Measurements from ENCODE around the gene FNTB.

DNA sequence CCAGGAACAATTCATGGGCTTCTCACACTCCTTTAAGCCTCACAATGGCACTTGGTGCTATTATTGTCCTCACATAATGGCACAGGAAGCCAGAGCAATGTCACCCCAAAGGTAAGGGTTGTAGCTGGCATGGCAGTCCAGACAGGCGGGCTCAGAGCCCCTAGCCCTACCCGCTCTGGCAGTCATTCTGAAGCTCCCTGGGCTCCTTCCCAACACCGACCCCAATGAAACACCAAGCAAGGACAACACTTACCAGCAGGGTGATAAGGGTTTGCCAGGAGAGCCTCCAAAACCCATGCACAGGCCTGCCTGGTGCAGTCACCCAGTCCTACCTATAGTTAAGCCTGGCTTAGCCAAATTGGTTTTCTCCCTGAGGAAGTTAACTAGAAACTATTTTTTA is 84.8 kb downstream of the FNTB start:
- TF ChIP-seq, protein P1, sequence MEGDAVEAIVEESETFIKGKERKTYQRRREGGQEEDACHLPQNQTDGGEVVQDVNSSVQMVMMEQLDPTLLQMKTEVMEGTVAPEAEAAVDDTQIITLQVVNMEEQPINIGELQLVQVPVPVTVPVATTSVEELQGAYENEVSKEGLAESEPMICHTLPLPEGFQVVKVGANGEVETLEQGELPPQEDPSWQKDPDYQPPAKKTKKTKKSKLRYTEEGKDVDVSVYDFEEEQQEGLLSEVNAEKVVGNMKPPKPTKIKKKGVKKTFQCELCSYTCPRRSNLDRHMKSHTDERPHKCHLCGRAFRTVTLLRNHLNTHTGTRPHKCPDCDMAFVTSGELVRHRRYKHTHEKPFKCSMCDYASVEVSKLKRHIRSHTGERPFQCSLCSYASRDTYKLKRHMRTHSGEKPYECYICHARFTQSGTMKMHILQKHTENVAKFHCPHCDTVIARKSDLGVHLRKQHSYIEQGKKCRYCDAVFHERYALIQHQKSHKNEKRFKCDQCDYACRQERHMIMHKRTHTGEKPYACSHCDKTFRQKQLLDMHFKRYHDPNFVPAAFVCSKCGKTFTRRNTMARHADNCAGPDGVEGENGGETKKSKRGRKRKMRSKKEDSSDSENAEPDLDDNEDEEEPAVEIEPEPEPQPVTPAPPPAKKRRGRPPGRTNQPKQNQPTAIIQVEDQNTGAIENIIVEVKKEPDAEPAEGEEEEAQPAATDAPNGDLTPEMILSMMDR (conservative IDR thresholded peaks at IDR 0.05 in 1 of 2, IDR thresholded peaks at IDR 0.05 in 1 of 2; ENCODE audit: extremely low read depth in 1 of 2, insufficient read depth in 1 of 2, low read depth in 1 of 2, low read length in 2 of 2): no peak
- TF ChIP-seq EZH2 (IDR thresholded peaks at IDR 0.05; ENCODE audit: borderline replicate concordance, low read length): no peak

Data from mammary epithelial cell (primary cell).